GM19328 (cell line): ENCODE data around the gene MLEC.

ENCODE experiments used
- ATAC-seq: cut with Tn5 transposase; IDR thresholded peaks from one replicate; pipeline ENCODE4 v1.9.1; 2021; ENCODE audit warnings: mild to moderate bottlenecking, moderate library complexity; ENCODE audit not compliant: unreplicated experiment

Gene MLEC

DNA sequence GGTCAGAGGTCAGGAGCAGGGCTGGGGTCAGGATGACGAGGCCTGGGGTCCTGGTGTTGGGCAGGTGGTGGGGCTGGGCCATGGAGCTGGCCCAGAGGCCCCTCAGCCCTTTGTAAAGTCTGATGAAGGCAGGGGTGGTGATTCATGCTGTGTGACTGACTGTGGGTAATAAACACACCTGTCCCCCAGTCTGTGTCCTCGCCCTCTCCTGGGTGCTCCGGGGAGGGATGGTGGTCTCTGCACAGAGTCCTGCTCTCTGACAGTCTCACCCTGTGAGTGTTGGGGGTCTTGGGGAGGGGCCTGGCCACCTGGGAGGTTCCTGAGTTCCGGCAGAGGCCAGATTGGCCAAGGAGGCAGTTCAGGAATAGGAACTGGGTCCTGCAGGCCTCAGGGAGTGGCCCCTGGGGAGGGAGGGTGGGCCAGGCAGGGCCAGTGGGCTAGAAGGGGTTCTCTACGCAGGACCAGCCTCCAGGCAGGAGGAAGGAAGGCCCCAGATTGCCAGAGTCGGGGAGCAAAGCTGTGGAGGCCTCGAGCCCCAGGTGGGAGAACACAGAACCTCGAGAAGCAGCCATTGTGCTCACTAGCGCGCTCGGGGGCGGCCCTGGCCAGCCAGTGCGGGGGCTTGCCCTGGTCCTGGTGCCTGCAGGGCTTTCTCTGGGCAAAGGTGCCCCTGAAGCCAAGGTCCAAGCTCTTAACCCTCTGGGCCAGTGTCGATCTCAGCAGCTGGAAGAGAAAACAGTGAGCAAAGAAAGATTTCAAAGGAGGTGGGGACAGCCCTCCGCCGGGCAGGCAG lies 53.1 kb downstream of the MLEC start:
- no peak for ATAC-seq

DNA sequence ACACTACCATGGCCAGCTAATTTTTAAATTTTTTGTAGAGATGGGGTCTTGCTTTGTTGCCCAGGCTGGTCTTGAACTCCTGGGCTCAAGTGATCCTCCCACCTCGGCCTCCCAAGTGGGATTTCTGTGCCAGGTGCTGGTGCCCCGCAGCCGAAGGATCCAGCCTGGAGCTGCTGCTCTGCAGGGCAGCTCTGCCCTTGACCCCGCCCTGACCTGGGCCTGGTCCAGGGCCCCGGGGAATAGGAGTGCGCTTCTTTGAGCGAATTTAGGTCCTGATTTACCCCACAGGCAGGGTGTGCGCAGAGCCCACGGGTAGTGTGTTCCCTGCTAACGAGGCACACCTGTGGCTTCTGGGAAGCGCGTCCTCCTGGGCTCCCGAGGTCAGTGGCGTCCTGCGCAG lies 53.9 kb downstream of the MLEC start:
- ATAC-seq: no peak

DNA sequence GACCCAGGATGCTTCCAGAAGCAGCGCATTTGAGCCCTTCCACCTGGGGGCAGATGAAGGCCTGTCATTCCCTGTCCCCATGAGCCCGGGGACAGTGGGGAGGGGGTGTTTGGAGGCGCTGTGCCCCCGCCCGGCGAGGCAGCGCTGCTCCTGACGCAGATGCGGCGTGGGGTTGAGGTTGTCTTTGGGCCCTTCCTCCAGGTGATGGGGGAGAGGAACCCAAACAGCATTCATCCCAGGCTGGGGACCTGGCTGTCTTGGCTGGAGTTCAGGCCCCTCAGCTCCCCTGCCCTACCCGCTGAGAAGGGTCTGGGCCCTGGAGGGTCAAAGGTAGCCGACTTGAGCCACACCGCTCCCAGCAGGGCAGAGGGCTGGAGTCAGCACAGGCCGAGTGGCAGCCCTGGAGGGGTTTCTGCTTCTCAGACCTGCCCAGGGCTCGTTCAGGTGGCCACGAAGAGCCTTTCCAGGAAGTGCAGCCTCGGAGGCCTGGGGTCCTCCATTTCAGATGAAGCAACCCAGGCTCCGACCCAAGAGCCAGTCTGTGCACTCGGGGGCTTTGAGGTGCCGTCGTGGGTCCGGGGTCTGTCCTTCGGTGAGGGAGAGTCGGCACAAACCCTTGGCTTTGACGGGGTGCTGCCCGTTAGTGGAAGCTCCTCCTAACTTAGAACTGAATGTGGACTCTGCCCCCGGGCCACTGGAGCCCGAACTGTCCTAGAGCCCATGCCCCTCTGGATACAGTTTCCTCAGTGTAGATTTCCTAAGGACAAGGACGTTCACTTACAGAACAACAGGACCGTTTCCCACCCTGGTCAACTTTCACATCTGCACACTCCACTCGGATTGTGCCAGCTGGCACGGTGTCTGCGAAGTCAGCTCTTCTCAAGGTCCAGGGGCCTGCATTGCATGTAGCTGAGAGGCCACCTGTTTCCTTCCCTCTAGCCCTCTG lies 54.8 kb downstream of the MLEC start:
- no peak for ATAC-seq

DNA sequence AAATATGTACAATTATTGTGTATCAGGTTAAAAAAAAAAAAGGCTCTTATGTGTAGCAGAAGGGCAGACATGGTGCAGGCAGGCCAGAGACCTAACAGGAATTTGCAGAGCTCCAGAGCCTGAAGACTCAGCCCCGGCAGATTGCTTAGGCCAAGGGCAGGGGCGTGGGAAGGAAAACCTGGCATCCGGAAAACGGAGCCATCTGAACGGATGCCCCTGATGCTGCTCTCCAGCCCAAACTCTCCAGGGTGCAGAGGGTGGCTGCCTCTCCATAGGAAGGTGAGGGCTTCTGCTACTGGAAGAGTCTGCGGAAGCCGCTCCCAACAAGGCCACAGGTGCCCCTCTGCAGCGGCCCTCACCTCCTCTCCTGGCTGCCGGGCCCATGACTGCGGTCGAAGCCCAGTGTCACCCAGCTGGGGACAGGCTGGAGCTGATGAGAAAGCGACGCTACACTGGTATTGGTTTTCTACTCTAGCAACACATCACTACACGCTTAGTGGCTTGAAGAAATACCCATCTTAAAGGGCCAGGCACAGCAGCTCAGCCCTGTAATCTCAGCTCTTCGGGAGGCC lies 58.1 kb downstream of the MLEC start:
- no peak for ATAC-seq

DNA sequence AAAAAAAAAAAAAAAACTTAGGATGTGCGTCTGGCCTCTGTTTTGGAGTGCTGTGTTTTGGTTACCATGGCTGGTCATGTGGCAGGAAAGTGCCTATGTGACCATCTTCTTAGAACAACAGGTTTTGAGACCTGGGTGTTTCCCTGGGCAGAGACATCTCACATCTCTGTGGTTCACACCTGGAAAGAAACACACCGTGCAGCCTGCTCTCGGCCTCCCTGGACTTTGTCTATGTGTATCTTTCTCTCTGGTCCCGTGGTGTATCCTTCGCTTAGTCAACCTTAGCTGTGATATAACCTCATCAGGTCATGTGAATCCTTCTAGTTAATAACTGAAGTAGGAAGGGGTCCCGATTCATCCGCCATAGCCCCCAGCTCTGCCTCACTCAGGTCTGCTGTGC lies 61.3 kb downstream of the MLEC start:
- ATAC-seq: no peak

DNA sequence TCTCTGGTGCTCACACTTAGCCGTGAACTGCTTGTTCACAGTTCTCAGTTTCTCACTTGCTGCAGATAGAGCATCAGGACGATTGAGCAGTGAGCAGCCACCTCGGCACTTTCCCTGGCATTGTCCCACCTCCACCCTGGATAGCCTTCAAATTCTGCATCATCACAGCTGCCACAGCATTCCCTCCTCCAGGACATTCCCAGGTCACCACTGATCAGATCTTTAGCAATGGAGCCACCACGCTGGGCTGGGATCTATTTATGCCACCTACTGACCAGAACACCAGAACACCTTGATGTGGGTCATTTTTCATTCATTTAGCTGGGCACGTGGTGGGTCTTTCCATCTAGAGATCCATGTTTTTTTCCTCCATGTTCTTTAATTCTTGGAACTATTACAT lies 62.3 kb downstream of the MLEC start:
- no peak for ATAC-seq

DNA sequence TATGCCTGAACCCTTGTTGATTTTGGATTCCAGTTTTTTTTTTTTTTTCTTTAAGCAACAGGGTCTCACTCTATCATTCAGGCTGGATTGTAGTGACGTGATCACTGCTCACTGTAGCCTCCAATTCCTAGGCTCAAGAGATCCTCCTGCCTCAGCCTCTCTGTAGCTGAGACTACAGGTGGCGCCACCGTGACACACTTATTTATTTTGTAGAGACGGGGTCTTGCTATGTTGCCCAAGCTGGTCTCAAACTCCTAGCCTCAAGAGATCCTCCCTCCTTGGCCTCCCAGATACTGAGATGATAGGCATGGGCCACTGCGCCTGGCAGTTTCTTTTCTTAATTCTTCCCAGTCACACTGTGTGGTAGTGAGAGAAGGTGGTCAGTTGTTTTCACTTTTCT lies 63.9 kb downstream of the MLEC start:
- ATAC-seq: no peak

DNA sequence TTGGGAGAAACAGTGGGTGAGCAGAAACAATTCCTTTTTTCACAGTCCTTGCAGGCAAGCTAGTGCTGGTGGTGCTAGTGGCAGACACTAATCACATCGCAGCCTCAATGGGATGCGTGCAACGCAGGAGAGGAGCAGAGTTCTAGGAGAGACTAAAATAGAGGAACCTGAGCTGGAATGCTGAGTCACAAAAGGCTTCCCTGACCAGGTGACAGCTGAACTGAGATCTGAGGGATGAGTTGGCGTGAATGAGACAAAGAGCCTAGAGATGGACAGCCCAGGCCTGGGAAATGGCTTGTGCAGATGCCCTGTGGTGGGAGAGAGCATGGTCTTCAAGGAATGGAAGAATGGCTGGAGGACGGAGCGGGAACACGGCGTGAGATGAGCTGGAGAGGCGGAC lies 64.4 kb downstream of the MLEC start:
- ATAC-seq: no peak
